ENCODE results near the gene SCP2. TPM values are rescaled to one million over a fixed set of nuclear protein-coding genes. Genes with fewer than 3 reads are reported as not detected.

SCP2 gene
- total and polyA plus RNA-seq, 4 donors: 85.6 to 157 (median 128) TPM

DNA sequence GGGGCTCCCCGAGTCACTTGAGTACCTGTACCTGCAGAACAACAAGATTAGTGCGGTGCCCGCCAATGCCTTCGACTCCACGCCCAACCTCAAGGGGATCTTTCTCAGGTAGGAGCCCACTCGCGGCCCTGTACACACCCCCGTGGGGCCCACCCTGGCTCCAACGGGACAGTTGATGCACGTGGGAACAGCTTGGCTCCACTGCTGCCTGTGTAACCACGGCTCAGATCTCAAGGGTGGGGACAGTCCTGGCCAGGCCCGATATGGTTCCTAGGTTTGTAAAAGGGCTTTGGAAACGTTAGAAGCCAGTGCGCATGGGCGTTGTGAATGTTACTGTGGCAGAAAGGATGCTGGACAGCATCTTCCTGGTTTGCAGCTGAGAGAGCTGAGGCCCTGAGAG, 153.7 kb downstream of the SCP2 start:
- DNase-seq (no peak), ATAC-seq (ENCODE audit: insufficient read depth, low FRiP score) (no peak)
- WGBS, 2 donors: 86 to 92% methylated on average over 15 of the region's 15 CpGs
- Histone ChIP-seq H3K27me3 (ENCODE audit: control insufficient read depth in 3 of 3, insufficient read depth in 3 of 3, low read length in 2 of 3) (no peaks in the 10 kb centered on the region), H3K4me3 (no peak overlapping the region), H3K27ac (ENCODE audit: low read depth in 1 of 2, low read length in 1 of 2) (no peak overlapping the region), H3K36me3 (ENCODE audit: control insufficient read depth in 4 of 4, insufficient read depth in 4 of 4, low read length in 4 of 4) (peaks cover 0 to 6% (median 4%) of the 10 kb centered on the region in 4 donors), H3K9me3 (ENCODE audit: control insufficient read depth in 4 of 4, insufficient read depth in 3 of 4, low read length in 3 of 4) (no peaks in the 10 kb centered on the region), H3K4me1 (ENCODE audit: control insufficient read depth in 5 of 5, insufficient read depth in 5 of 5, low read length in 5 of 5) (peaks cover 0 to 19% (median 4%) of the 10 kb centered on the region in 5 donors), H3K9ac (ENCODE audit: insufficient read depth in 1 of 2, low read length in 2 of 2) (no peak overlapping the region)
- TF ChIP-seq, protein P1, sequence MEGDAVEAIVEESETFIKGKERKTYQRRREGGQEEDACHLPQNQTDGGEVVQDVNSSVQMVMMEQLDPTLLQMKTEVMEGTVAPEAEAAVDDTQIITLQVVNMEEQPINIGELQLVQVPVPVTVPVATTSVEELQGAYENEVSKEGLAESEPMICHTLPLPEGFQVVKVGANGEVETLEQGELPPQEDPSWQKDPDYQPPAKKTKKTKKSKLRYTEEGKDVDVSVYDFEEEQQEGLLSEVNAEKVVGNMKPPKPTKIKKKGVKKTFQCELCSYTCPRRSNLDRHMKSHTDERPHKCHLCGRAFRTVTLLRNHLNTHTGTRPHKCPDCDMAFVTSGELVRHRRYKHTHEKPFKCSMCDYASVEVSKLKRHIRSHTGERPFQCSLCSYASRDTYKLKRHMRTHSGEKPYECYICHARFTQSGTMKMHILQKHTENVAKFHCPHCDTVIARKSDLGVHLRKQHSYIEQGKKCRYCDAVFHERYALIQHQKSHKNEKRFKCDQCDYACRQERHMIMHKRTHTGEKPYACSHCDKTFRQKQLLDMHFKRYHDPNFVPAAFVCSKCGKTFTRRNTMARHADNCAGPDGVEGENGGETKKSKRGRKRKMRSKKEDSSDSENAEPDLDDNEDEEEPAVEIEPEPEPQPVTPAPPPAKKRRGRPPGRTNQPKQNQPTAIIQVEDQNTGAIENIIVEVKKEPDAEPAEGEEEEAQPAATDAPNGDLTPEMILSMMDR (IDR thresholded peaks at IDR 0.05; ENCODE audit: control extremely low read depth, extremely low read depth): no peak

DNA sequence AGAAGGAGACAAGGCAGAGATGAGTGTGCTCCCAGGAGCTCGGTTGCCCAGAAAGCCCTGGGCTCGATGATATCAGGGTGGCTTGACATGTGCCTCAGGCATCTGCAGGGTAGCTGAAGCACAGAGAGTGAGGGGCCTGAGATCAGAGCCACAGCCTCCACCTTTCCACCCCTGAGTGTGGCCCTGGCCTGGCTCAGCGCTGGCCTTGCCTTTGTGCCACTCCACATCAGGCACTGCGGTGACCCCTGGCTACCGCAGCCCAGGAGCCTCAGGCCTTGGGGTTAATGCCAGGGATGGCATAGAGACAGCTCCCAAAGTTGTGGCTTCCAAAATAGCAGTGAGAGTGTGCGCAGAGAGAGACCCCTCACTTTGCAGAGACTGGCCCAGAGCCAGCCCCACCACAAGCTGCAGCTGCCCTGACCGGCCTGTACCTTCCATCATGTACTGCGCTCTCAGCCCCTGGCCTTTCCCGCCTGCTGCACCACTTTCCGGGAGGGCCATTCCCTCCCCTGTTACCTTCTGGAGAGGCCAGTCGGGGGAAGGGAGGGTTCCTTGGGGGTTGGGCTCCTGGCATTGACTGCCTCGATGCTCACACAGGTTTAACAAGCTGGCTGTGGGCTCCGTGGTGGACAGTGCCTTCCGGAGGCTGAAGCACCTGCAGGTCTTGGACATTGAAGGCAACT, 154.4 kb downstream of the SCP2 start:
- Histone ChIP-seq H3K9ac (ENCODE audit: insufficient read depth in 1 of 2, low read length in 2 of 2) (no peak overlapping the region), H3K36me3 (ENCODE audit: control insufficient read depth in 4 of 4, insufficient read depth in 4 of 4, low read length in 4 of 4) (peaks cover 0 to 4% (median 4%) of the 10 kb centered on the region in 4 donors), H3K27ac (ENCODE audit: low read depth in 1 of 2, low read length in 1 of 2) (no peak overlapping the region), H3K4me3 (no peak overlapping the region), H3K27me3 (ENCODE audit: control insufficient read depth in 3 of 3, insufficient read depth in 3 of 3, low read length in 2 of 3) (no peaks in the 10 kb centered on the region), H3K9me3 (ENCODE audit: control insufficient read depth in 4 of 4, insufficient read depth in 3 of 4, low read length in 3 of 4) (no peaks in the 10 kb centered on the region), H3K4me1 (ENCODE audit: control insufficient read depth in 5 of 5, insufficient read depth in 5 of 5, low read length in 5 of 5) (peaks cover 0 to 24% (median 5%) of the 10 kb centered on the region in 5 donors)
- TF ChIP-seq, protein P1 (IDR thresholded peaks at IDR 0.05; ENCODE audit: control extremely low read depth, extremely low read depth): no peak
- no peak for ATAC-seq (ENCODE audit: insufficient read depth, low FRiP score)
- 89 to 92% methylated on average over 14 of the region's 14 CpGs for WGBS, 2 donors
- no peak for DNase-seq

DNA sequence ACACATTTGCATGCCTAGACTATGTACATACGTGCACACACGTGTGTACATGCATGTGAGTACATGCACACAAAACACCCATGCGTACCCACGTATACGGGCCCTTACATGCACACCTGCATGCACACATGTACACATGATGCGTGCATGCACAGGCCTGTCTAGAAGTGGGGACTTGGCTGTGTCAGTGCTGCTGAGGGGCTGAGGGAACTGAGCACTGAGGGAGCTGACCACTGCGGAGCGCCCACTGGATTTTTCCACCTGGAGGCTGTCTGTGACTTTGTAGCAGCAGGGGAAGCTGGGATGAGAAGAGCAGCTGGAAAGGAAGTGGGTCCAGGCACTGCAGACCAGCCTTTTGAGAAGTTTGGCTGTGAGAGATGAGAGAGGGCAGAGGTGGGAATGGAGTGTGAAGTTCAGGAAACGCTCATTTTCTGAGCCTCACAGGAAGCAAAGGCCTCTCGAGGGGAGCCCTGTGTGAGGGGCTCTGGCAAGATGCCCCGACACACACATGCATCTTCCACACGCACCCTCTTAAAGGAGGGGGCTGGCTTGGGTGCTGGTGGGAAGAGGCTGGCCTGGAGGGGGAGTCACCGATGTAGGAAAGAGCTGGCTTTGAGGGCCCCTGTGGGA, 155.9 kb downstream of the SCP2 start:
- Histone ChIP-seq H3K36me3 (ENCODE audit: control insufficient read depth in 4 of 4, insufficient read depth in 4 of 4, low read length in 4 of 4) (peaks cover 0 to 4% (median 4%) of the 10 kb centered on the region in 4 donors), H3K27ac (ENCODE audit: low read depth in 1 of 2, low read length in 1 of 2) (no peak overlapping the region), H3K4me3 (no peak overlapping the region), H3K9ac (ENCODE audit: insufficient read depth in 1 of 2, low read length in 2 of 2) (no peak overlapping the region), H3K4me1 (ENCODE audit: control insufficient read depth in 5 of 5, insufficient read depth in 5 of 5, low read length in 5 of 5) (peaks cover 0 to 32% (median 8%) of the 10 kb centered on the region in 5 donors), H3K27me3 (ENCODE audit: control insufficient read depth in 3 of 3, insufficient read depth in 3 of 3, low read length in 2 of 3) (no peaks in the 10 kb centered on the region), H3K9me3 (ENCODE audit: control insufficient read depth in 4 of 4, insufficient read depth in 3 of 4, low read length in 3 of 4) (no peaks in the 10 kb centered on the region)
- 76 to 80% methylated on average over 13 of the region's 13 CpGs for WGBS, 2 donors
- no peak for ATAC-seq (ENCODE audit: insufficient read depth, low FRiP score)
- TF ChIP-seq, protein P1 (IDR thresholded peaks at IDR 0.05; ENCODE audit: control extremely low read depth, extremely low read depth): no peak
- peak; percentile 41 to 81 (median 78) for DNase-seq
